A549 (cell line): Measurements from ENCODE around the gene ANO7.

Source experiments
- CTCF ChIP-seq: fragments of >200 bp; sonication (Bioruptor Twin); formaldehyde crosslinking; IDR thresholded peaks from 3 replicates; pipeline ENCODE4 v1.5.1; 2016
- EP300 ChIP-seq, 2 experiments: fragments of >200 bp; sonication (Bioruptor Twin); formaldehyde crosslinking; IDR thresholded peaks; 2 replicates in 1 of 2; 3 replicates in 1 of 2; pipeline ENCODE4 v1.6.1; 2016 to 2017
- ESRRA ChIP-seq: fragments of 150-350 bp; IDR thresholded peaks from 2 replicates; pipeline ENCODE4 v1.6.1; 2014; ENCODE audit warnings: mild to moderate bottlenecking, low read length, borderline replicate concordance
- HOXB13 ChIP-seq: fragments of 250-450 bp; sonication (Bioruptor Pico); IDR thresholded peaks from 2 replicates; pipeline ENCODE4 v1.5.0; 2020; ENCODE audit warnings: low read depth, mild to moderate bottlenecking, moderate library complexity
- KDM5A ChIP-seq: fragments of 200-600 bp; sonication (generic); IDR thresholded peaks from 2 replicates; pipeline ENCODE4 v1.6.1; 2016; ENCODE audit warnings: antibody characterized with exemption, mild to moderate bottlenecking
- POLR2A ChIP-seq: IDR thresholded peaks from 2 replicates; pipeline ENCODE4 v1.6.1; 2012; ENCODE audit warnings: mild to moderate bottlenecking, low read length
- RCOR1 ChIP-seq: fragments of 150-350 bp; IDR thresholded peaks from 2 replicates; pipeline ENCODE4 v1.6.1; 2014; ENCODE audit warnings: antibody characterized with exemption, low read length, low read depth
- RFX5 ChIP-seq: fragments of 450-650 bp; IDR thresholded peaks from 2 replicates; pipeline ENCODE4 v1.7.1; 2014; ENCODE audit warnings: antibody characterized with exemption, mild to moderate bottlenecking, moderate library complexity
- TP53 ChIP-seq: fragments of 250-450 bp; sonication (Bioruptor Pico); IDR thresholded peaks from 2 replicates; pipeline ENCODE4 v1.5.0; 2021; ENCODE audit warnings: mild to moderate bottlenecking, moderate library complexity

GRCh38 chr2:241268306-241268705 is 79.8 kb downstream of the ANO7 start:
- no peak for TF ChIP-seq CTCF
- no peak for TF ChIP-seq RCOR1
- no peak for TF ChIP-seq POLR2A
- no peak for TF ChIP-seq EP300 (IDR thresholded peaks at IDR 0.05)
- no peak for TF ChIP-seq RFX5
- TF ChIP-seq ESRRA: no peak
- no peak for TF ChIP-seq HOXB13 (CRISPR knock-in tag)
- no peak for TF ChIP-seq TP53
- no peak for TF ChIP-seq KDM5A
